GM23248 (cell line): Measurements from ENCODE around the gene RRN3. TPM values are rescaled to one million over a fixed set of nuclear protein-coding genes. Genes with fewer than 3 reads are reported as not detected.
"Not testable (repeated sequence)": the region's sequence is repeated elsewhere in the genome, so short reads cannot be mapped to it uniquely, and the experiment has no call there.

Experiments used
- DNase-seq: peaks from one replicate; pipeline ENCODE4 v3.0.0-alpha.2; 2015
- H2AFZ ChIP-seq: fragments of 200-600 bp; sonication (generic); 2 replicates; pipeline ENCODE4 v1.6.1; 2016; ENCODE audit warnings: antibody characterized with exemption
- H3F3A ChIP-seq: fragments of 200-600 bp; sonication (generic); 2 replicates; pipeline ENCODE4 v1.6.1; 2016; ENCODE audit warnings: mild to moderate bottlenecking, antibody characterized with exemption, mixed run types; ENCODE audit not compliant: insufficient read depth
- H3K27ac ChIP-seq: fragments of 200-600 bp; sonication (generic); 2 replicates; pipeline ENCODE4 v1.5.1; 2016; ENCODE audit warnings: mild to moderate bottlenecking
- H3K27me3 ChIP-seq: fragments of 200-600 bp; sonication (generic); replicated peaks from 2 replicates; pipeline ENCODE4 v1.6.1; 2016; ENCODE audit warnings: mild to moderate bottlenecking; ENCODE audit not compliant: insufficient read depth
- H3K36me3 ChIP-seq: fragments of 200-600 bp; sonication (generic); 2 replicates; pipeline ENCODE4 v1.6.1; 2016; ENCODE audit warnings: low read depth, mild to moderate bottlenecking
- H3K4me1 ChIP-seq: fragments of 200-600 bp; sonication (generic); 2 replicates; pipeline ENCODE4 v1.6.1; 2016; ENCODE audit warnings: mild to moderate bottlenecking; ENCODE audit not compliant: insufficient read depth
- H3K4me2 ChIP-seq: fragments of 200-600 bp; sonication (generic); one replicate; pipeline ENCODE4 v1.6.1; 2016; ENCODE audit warnings: mild to moderate bottlenecking; ENCODE audit not compliant: unreplicated experiment
- H3K4me3 ChIP-seq: fragments of 200-600 bp; sonication (generic); 2 replicates; pipeline ENCODE4 v1.5.1; 2016; ENCODE audit warnings: mild to moderate bottlenecking
- H3K79me2 ChIP-seq: fragments of 200-600 bp; sonication (generic); 2 replicates; pipeline ENCODE4 v1.6.1; 2016; ENCODE audit warnings: mild to moderate bottlenecking; ENCODE audit not compliant: insufficient read depth
- H3K9ac ChIP-seq: fragments of 200-600 bp; sonication (generic); 2 replicates; pipeline ENCODE4 v1.6.1; 2016; ENCODE audit warnings: mild to moderate bottlenecking
- H3K9me2 ChIP-seq: fragments of 200-600 bp; sonication (generic); 2 replicates; pipeline ENCODE4 v1.6.1; 2016; ENCODE audit warnings: mixed run types, mild to moderate bottlenecking, moderate library complexity; ENCODE audit not compliant: insufficient read depth
- H3K9me3 ChIP-seq: fragments of 200-600 bp; sonication (generic); one replicate; pipeline ENCODE4 v1.6.1; 2017; ENCODE audit warnings: low read depth
- H4K20me1 ChIP-seq: fragments of 200-600 bp; sonication (generic); 2 replicates; pipeline ENCODE4 v1.6.0; 2016; ENCODE audit not compliant: insufficient read depth
- WGBS, 2 experiments: methylation state at CpG; one replicate each; pipeline ENCODE4 v1.1.6; 2015 to 2017; ENCODE audit warnings: low lambda C conversion rate in 2 of 2, low coverage in 1 of 2; ENCODE audit errors: missing lambda C conversion rate in 2 of 2; 5-methylcytosine and 5-hydroxymethylcytosine counted together
- in situ Hi-C: fragments of 300-500 bp; cut with MboI; formaldehyde crosslinking; loops from 2 replicates; pipeline ENCODE4 v1.15.0; 2020
- polyA plus RNA-seq: library from polyadenylated mRNA; unstranded; fragments of >200 nt; fragmentation: Nextera tagmentation; extraction: Ambion mirVana; gene quantifications from 2 replicates; pipeline ENCODE4 v1.2.1, GENCODE V29; 2016
- total RNA-seq: library from RNA; depleted of rRNA; stranded (reverse); fragments of >200 nt; shearing (Covaris generic); gene quantifications from 2 replicates; pipeline ENCODE4 v1.2.3, GENCODE V29; 2014

The RRN3 gene
- total and polyA plus RNA-seq, 2 experiments from 2014 or later = 24.8 to 36.2 TPM

DNA sequence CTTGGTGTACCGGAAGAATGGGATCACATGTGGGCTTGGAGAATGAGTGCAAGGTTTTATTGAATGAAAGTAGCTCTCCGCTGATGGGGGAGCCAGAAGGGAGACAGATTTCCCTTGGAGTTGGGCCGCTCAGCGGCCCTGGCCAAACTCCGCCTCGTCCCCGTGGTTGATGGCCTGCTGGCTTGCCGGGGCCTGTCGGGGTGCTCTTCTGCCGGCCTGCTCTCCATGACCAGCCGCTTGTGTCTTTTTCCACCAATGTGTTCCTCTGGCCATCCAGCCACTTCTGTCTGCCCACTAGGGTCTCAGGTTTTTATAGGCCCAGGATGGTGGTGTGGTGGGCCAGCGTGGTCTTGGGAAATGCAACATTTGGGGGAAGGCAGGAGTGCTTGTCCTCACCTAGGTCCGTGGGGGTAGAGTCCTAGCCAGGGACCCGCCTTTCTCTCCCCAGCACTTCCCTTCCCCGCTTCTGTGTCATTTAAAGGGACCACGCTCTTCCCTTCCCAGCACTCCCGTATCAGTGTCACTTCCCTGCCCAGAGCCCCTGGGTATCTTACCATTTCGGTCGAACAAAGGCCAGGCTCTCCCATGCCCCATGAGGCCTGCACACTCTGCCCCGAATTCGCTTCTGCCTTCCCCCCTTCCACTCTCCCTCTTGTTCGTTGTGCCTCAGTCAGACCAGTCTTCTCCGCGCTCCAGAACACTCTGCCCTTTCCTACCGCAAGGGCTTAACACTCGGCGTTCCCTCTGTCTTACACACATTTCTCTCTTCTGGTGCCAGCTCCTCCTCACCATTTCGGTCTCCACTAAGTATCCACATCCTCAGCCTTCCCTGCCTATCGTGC is 66.3 kb downstream of the RRN3 start:
- H3K9me2 ChIP-seq, H3K9ac ChIP-seq, H3K27me3 ChIP-seq, H4K20me1 ChIP-seq, H3K4me2 ChIP-seq, H3K9me3 ChIP-seq, H2AFZ ChIP-seq, H3K4me3 ChIP-seq, in situ Hi-C loops, DNase-seq: not testable (repeated sequence)
- peaks cover 33% of the 10 kb centered on the region for H3K4me1 ChIP-seq
- peaks cover 65% of the 10 kb centered on the region for H3K79me2 ChIP-seq
- H3F3A ChIP-seq = peaks cover 53% of the 10 kb centered on the region
- peak overlapping the region; percentile 78 for H3K27ac ChIP-seq
- peaks cover 19% of the 10 kb centered on the region for H3K36me3 ChIP-seq
- WGBS, 2 experiments = 75 to 78% methylated on average over 29 of the region's 29 CpGs

DNA sequence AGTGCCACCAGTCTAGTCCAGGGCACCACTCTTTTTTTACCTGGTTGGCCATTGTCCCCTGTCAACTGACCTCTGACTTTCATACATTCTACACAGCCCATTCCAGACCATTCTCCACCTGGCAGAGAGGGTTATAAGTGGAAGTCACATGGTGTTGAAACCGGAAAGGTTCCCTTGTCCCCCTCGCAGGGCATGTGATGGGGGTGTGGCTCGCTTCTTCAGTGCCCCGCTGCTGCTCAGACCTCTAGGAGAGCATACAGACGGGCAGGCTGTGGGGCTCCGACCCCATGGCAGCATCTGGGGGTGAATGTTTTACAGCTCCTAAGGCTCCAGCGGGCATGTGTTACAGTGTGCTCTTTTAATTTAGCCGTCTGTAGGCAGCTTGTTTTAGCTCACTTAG is 67.0 kb downstream of the RRN3 start:
- H3K9me2 ChIP-seq, DNase-seq, H3K9me3 ChIP-seq, H3K4me3 ChIP-seq, H4K20me1 ChIP-seq, H3K9ac ChIP-seq, H3K27ac ChIP-seq, H3K27me3 ChIP-seq, in situ Hi-C loops, H3K4me2 ChIP-seq, H2AFZ ChIP-seq: not testable (repeated sequence)
- Histone ChIP-seq H3F3A (peaks cover 60% of the 10 kb centered on the region), H3K79me2 (peaks cover 72% of the 10 kb centered on the region), H3K4me1 (peaks cover 33% of the 10 kb centered on the region), H3K36me3 (peaks cover 22% of the 10 kb centered on the region)
- 79 to 86% methylated on average over 6 to 7 of the region's 8 CpGs for WGBS, 2 experiments

- peak; percentile 73 for DNase-seq
- H3K27me3 ChIP-seq, H4K20me1 ChIP-seq, H3K9me2 ChIP-seq, H2AFZ ChIP-seq, H3K4me3 ChIP-seq, H3K9ac ChIP-seq, H3K9me3 ChIP-seq, in situ Hi-C loops: not testable (repeated sequence)
- Histone ChIP-seq H3K79me2 (peaks cover 86% of the 10 kb centered on the region), H3F3A (peaks cover 72% of the 10 kb centered on the region), H3K4me2 (peak overlapping the region; percentile 46), H3K27ac (peak overlapping the region; percentile 40), H3K4me1 (peaks cover 43% of the 10 kb centered on the region), H3K36me3 (peaks cover 23% of the 10 kb centered on the region)
- WGBS, 2 experiments = 57 to 64% methylated on average over 14 of the region's 14 CpGs
Measured at GRCh38 chr16:15025234-15025951, 68.7 kb downstream of the RRN3 start.

DNA sequence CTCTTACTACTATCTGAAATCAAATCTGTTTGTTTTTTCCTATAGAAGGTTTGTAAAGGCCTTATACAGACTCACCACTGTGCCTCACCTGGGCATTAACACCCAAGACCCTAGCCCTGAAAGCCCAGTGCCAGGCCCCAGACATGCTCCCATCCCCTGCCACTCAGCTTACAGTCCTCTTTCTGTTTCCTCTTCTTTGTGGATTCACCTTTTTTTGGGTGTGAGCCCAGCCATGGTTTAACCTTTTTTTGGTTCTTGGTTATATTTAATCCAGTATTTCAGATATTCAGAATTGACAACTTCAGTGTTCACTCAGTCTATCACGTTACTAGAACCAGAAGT is 69.2 kb downstream of the RRN3 start:
- H4K20me1 ChIP-seq, DNase-seq, H2AFZ ChIP-seq, H3K4me3 ChIP-seq, H3K9ac ChIP-seq, H3K9me2 ChIP-seq, H3K9me3 ChIP-seq, H3K27me3 ChIP-seq, in situ Hi-C loops: not testable (repeated sequence)
- Histone ChIP-seq H3K27ac (peak overlapping the region; percentile 40), H3K4me1 (peaks cover 42% of the 10 kb centered on the region), H3F3A (peaks cover 73% of the 10 kb centered on the region), H3K36me3 (peaks cover 23% of the 10 kb centered on the region), H3K79me2 (peaks cover 87% of the 10 kb centered on the region), H3K4me2 (peak overlapping the region; percentile 46)
- WGBS, 2 experiments = 47 to 68% methylated on average over 1 of the region's 1 CpG

- H3K9me2 ChIP-seq, H4K20me1 ChIP-seq, H2AFZ ChIP-seq, H3K27me3 ChIP-seq, H3K9me3 ChIP-seq, H3K4me3 ChIP-seq, in situ Hi-C loops, H3K4me2 ChIP-seq, H3K9ac ChIP-seq: not testable (repeated sequence)
- Histone ChIP-seq H3K36me3 (peaks cover 32% of the 10 kb centered on the region), H3K79me2 (peaks cover 83% of the 10 kb centered on the region), H3K27ac (peak overlapping the region; percentile 41), H3F3A (peaks cover 69% of the 10 kb centered on the region), H3K4me1 (peaks cover 32% of the 10 kb centered on the region)
- peak; percentile 57 for DNase-seq
- WGBS, 2 experiments = 63 to 64% methylated on average over 13 of the region's 13 CpGs
Measured at GRCh38 chr16:15023381-15024077, 70.5 kb downstream of the RRN3 start.

GRCh38 chr16:15022194-15022593 is 71.9 kb downstream of the RRN3 start:
- H3K4me1 ChIP-seq = peaks cover 35% of the 10 kb centered on the region
- H3K4me2 ChIP-seq, H4K20me1 ChIP-seq, in situ Hi-C loops, H3K9me2 ChIP-seq, H3K9ac ChIP-seq, H3K27me3 ChIP-seq, H2AFZ ChIP-seq, H3K9me3 ChIP-seq, H3K4me3 ChIP-seq: not testable (repeated sequence)
- peaks cover 74% of the 10 kb centered on the region for H3K79me2 ChIP-seq
- H3F3A ChIP-seq = peaks cover 70% of the 10 kb centered on the region
- WGBS, 2 experiments = 47 to 49% methylated on average over 4 of the region's 4 CpGs
- H3K36me3 ChIP-seq = peaks cover 36% of the 10 kb centered on the region
- H3K27ac ChIP-seq = peak overlapping the region; percentile 64
- peak; percentile 42 for DNase-seq

GRCh38 chr16:15021429-15021828 is 72.6 kb downstream of the RRN3 start:
- 42 to 54% methylated on average over 7 of the region's 7 CpGs for WGBS, 2 experiments
- in situ Hi-C loops, H2AFZ ChIP-seq, H4K20me1 ChIP-seq, H3K4me3 ChIP-seq, H3K9me2 ChIP-seq, H3K9me3 ChIP-seq, H3K27me3 ChIP-seq, H3K9ac ChIP-seq: not testable (repeated sequence)
- Histone ChIP-seq H3K4me2 (peak overlapping the region; percentile 44), H3K27ac (peak overlapping the region; percentile 64), H3F3A (peaks cover 70% of the 10 kb centered on the region), H3K36me3 (peaks cover 42% of the 10 kb centered on the region), H3K4me1 (peaks cover 43% of the 10 kb centered on the region), H3K79me2 (peaks cover 67% of the 10 kb centered on the region)
- peak; percentile 79 for DNase-seq
